ENCODE measurements around the gene EPS8L2. TPM values are rescaled to one million over a fixed set of nuclear protein-coding genes. Genes with fewer than 3 reads are reported as not detected.

The EPS8L2 gene
- total RNA-seq, 4 donors from 2014 or later: 29.1 to 48.0 (median 32.7) TPM

DNA sequence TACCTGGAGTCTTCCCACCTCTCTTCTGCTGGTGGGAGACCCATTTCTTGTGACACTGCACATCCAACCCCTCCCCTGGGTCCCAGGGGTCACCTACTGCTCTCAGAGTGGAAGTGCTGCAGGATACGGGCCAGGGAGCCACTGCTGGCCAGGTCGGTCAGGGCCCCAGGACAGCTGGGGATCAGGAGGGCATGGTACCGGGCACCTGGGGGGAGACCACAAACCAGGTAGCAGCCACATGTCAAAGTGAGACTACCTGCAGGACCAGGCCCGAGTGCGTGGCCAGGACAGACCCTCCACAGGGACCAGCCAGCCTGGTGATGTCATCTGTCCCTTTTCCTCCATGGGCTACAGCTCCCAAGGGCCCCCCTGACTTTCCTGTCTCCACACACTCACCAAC lies 67.4 kb downstream of the EPS8L2 start:
- Histone ChIP-seq H3K4me1 (peaks cover 0 to 66% (median 34%) of the 10 kb centered on the region in 4 donors), H3K36me3 (peaks cover 0 to 48% (median 4%) of the 10 kb centered on the region in 3 donors), H3K27me3 (no peaks in the 10 kb centered on the region), H3K4me3 (no peak overlapping the region), H3K27ac (peak overlapping the region; percentile 9 to 89 (median 54)), H3K9me3 (no peaks in the 10 kb centered on the region)
- WGBS, 2 donors: 81% methylated on average over 5 of the region's 5 CpGs; no CpG with 5 or more reads in 1 of the 2 donors
- DNase-seq (ENCODE audit: low spot score in 2 of 2): no peak
- TF ChIP-seq EP300 (IDR thresholded peaks at IDR 0.05) (no peak), POLR2A (IDR thresholded peaks at IDR 0.05) (no peak)
- TF ChIP-seq, protein P1, sequence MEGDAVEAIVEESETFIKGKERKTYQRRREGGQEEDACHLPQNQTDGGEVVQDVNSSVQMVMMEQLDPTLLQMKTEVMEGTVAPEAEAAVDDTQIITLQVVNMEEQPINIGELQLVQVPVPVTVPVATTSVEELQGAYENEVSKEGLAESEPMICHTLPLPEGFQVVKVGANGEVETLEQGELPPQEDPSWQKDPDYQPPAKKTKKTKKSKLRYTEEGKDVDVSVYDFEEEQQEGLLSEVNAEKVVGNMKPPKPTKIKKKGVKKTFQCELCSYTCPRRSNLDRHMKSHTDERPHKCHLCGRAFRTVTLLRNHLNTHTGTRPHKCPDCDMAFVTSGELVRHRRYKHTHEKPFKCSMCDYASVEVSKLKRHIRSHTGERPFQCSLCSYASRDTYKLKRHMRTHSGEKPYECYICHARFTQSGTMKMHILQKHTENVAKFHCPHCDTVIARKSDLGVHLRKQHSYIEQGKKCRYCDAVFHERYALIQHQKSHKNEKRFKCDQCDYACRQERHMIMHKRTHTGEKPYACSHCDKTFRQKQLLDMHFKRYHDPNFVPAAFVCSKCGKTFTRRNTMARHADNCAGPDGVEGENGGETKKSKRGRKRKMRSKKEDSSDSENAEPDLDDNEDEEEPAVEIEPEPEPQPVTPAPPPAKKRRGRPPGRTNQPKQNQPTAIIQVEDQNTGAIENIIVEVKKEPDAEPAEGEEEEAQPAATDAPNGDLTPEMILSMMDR (IDR thresholded peaks at IDR 0.05): no peak

GRCh38 chr11:773830-774229 lies 67.8 kb downstream of the EPS8L2 start:
- WGBS, 2 donors: 65 to 77% methylated on average over 7 to 9 of the region's 9 CpGs
- H3K27ac ChIP-seq: peak overlapping the region; percentile 9 to 89 (median 54)
- peaks cover 0 to 45% (median 4%) of the 10 kb centered on the region in 3 donors for H3K36me3 ChIP-seq

GRCh38 chr11:774873-775592 lies 69.0 kb downstream of the EPS8L2 start:
- Histone ChIP-seq H3K4me3 (no peak overlapping the region), H3K36me3 (peaks cover 0 to 39% (median 2%) of the 10 kb centered on the region in 3 donors), H3K4me1 (peaks cover 0 to 77% (median 35%) of the 10 kb centered on the region in 4 donors), H3K27me3 (no peaks in the 10 kb centered on the region), H3K27ac (peak overlapping the region in 2 of 4 donors; percentile 26 to 94), H3K9me3 (no peaks in the 10 kb centered on the region)
- WGBS, 2 donors: 67 to 75% methylated on average over 18 to 20 of the region's 20 CpGs
- no peak for DNase-seq (ENCODE audit: low spot score in 2 of 2)
- no peak for TF ChIP-seq POLR2A (IDR thresholded peaks at IDR 0.05)
- TF ChIP-seq, protein P1 (IDR thresholded peaks at IDR 0.05): no peak
- no peak for TF ChIP-seq EP300 (IDR thresholded peaks at IDR 0.05)

More at GRCh38 chr11:773830-774229, 67.8 kb downstream of the EPS8L2 start:
- DNase-seq (ENCODE audit: low spot score in 2 of 2): no peak
- TF ChIP-seq POLR2A (IDR thresholded peaks at IDR 0.05) (no peak), EP300 (IDR thresholded peaks at IDR 0.05) (no peak)
- TF ChIP-seq, protein P1 (IDR thresholded peaks at IDR 0.05): no peak
- no peak overlapping the region for H3K4me3 ChIP-seq
- no peaks in the 10 kb centered on the region for H3K9me3 ChIP-seq
- H3K4me1 ChIP-seq: peaks cover 0 to 70% (median 35%) of the 10 kb centered on the region in 4 donors
- H3K27me3 ChIP-seq: no peaks in the 10 kb centered on the region

DNA sequence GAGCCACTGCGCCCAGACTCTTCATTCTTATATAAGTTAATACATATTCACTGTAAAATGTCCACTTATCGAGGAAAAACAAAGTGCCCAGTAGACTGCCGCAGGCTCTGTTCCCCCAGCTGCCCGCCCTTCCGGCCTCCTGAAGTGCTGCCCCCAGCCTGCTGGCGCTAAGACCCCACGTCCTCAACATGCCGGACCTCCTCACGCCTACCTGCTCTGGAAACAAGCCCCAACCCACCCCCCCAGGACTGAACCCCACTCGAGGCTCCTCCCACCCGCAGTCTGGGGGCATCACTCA lies 70.2 kb downstream of the EPS8L2 start:
- H3K4me1 ChIP-seq: peaks cover 0 to 77% (median 35%) of the 10 kb centered on the region in 4 donors

More for the DNA sequence above, 70.2 kb downstream of the EPS8L2 start:
- peak overlapping the region in 3 of 4 donors; percentile 84 to 94 (median 93) for H3K27ac ChIP-seq
- TF ChIP-seq, protein P1 (IDR thresholded peaks at IDR 0.05): no peak
- TF ChIP-seq EP300 (IDR thresholded peaks at IDR 0.05) (no peak), POLR2A (IDR thresholded peaks at IDR 0.05) (no peak)
- H3K36me3 ChIP-seq: peaks cover 0 to 34% (median 0%) of the 10 kb centered on the region in 3 donors
- H3K27me3 ChIP-seq: no peaks in the 10 kb centered on the region
- DNase-seq (ENCODE audit: low spot score in 2 of 2): no peak
- peak overlapping the region; percentile 65 to 96 (median 87) for H3K4me3 ChIP-seq
- no peaks in the 10 kb centered on the region for H3K9me3 ChIP-seq
- WGBS, 2 donors: 24 to 30% methylated on average over 11 of the region's 11 CpGs
